ENCODE results near the gene BEST1. TPM values are rescaled to one million over a fixed set of nuclear protein-coding genes. Genes with fewer than 3 reads are reported as not detected.
A peak's percentile ranks its signal among the peaks of the same experiment; 100 is the strongest.

The BEST1 gene
- total and polyA plus RNA-seq, 5 donors, result 2.9 to 4.6 (median 3.4) TPM

DNA sequence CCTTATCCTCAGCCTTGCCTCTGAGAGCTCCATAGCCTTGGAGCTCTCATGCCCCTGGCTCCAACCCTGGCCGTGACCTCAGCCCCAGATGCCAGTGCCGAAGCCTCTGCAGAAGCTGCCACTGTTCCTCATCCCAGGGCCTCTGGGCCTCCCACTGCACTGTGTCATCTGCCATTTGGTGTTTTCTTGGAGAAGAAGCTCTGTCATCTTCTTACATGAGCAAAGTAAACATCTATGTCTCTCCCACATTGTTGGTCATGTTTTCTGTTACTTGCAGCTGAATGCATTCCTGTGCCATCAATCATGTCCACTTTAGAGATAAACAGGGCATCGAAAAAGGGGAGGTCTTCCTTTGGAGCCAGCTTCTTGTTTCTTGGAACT is 62.3 kb downstream of the BEST1 start:
- H3K4me1 ChIP-seq (ENCODE audit: control insufficient read depth, insufficient read depth, low read length), result no peaks in the 10 kb centered on the region
- H3K27ac ChIP-seq (ENCODE audit: low read length), result no peak overlapping the region
- ATAC-seq, result no peak
- 80% methylated on average over 3 of the region's 3 CpGs for WGBS
- no peaks in the 10 kb centered on the region for H3K27me3 ChIP-seq (ENCODE audit: control insufficient read depth, insufficient read depth)
- no peak for DNase-seq
- intact Hi-C loops (cut with DNase I), result no loop called here
- no peaks in the 10 kb centered on the region for H3K9me3 ChIP-seq (ENCODE audit: control insufficient read depth, low read length)
- no peak overlapping the region for H3K4me3 ChIP-seq (ENCODE audit: low read length)

DNA sequence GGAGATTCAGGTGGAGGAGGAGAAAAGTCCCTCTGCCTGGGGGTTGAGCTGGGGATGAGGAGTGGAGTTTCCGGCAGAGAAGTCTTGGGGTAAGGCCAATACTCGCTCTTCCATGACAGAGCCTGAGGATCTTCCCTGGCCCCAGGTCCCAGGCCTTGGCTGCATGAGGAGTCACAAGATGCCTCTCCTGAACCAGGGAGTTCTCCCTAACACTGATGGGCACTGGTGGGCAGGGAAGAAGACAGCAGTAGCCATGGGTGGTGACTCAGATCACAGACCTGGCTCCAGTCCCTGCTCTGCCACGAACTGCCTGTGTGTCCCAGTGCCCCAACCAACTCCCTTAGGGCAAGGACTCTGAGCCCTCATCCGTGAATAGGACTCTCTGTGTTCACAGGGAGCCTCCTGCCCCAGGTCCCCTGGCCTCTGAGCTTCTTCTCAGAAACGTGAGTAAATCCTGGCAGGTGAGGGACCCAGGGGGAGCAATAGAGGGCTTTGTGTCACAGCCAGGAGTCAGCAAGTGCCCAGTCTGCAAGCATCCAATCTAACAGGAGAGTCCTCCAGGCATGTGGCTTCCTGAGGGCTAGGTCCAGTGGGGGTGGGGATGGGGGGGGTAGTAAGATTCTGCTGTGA is 62.8 kb downstream of the BEST1 start:
- no peaks in the 10 kb centered on the region for H3K9me3 ChIP-seq (ENCODE audit: control insufficient read depth, low read length)
- H3K4me1 ChIP-seq (ENCODE audit: control insufficient read depth, insufficient read depth, low read length), result no peaks in the 10 kb centered on the region
- no peak for DNase-seq
- 77% methylated on average over 5 of the region's 5 CpGs for WGBS
- intact Hi-C loops (cut with DNase I), result no loop called here
- no peak overlapping the region for H3K4me3 ChIP-seq (ENCODE audit: low read length)
- no peaks in the 10 kb centered on the region for H3K27me3 ChIP-seq (ENCODE audit: control insufficient read depth, insufficient read depth)
- H3K27ac ChIP-seq (ENCODE audit: low read length), result no peak overlapping the region
- ATAC-seq, result peak in 1 of 2 donors; percentile 32

Other genes starting within 250 kb of the BEST1 start
- gene MYRF, start 197.7 kb upstream of the BEST1 start, total RNA-seq, result 1 to 10 TPM in 3 of 4 donors, under 1 TPM in 1; 0.62 to 1.9 (median 1.4) TPM
- gene MYRF, start 197.7 kb upstream of the BEST1 start, polyA plus RNA-seq, result 0.70 TPM
- gene TMEM258, start 157.8 kb upstream of the BEST1 start, total RNA-seq, result 100 to 1,000 TPM; 107 to 113 (median 111) TPM
- 170 TPM for gene TMEM258, start 157.8 kb upstream of the BEST1 start, polyA plus RNA-seq
- gene FEN1, start 157.4 kb upstream of the BEST1 start, total RNA-seq, result 1 to 10 TPM; 4.6 to 5.4 (median 5.1) TPM
- gene FEN1, start 157.4 kb upstream of the BEST1 start, polyA plus RNA-seq, result 4.6 TPM
- gene FADS1, start 133.3 kb upstream of the BEST1 start, total RNA-seq, result 10 to 100 TPM; 41.3 to 45.7 (median 43.3) TPM
- 27.6 TPM for gene FADS1, start 133.3 kb upstream of the BEST1 start, polyA plus RNA-seq
- gene FADS2, start 122.1 kb upstream of the BEST1 start, total RNA-seq, result 10 to 100 TPM; 16.4 to 38.1 (median 31.1) TPM
- 30.6 TPM for gene FADS2, start 122.1 kb upstream of the BEST1 start, polyA plus RNA-seq
- gene FADS3, start 58.8 kb upstream of the BEST1 start, total RNA-seq, result 10 to 100 TPM; 37.5 to 50.1 (median 42.5) TPM
- 43.1 TPM for gene FADS3, start 58.8 kb upstream of the BEST1 start, polyA plus RNA-seq
- 10 to 100 TPM; 12.0 to 18.9 (median 14.9) TPM for gene RAB3IL1, start 32.8 kb upstream of the BEST1 start, total RNA-seq
- gene RAB3IL1, start 32.8 kb upstream of the BEST1 start, polyA plus RNA-seq, result 9.7 TPM
- gene FTH1, start 17.3 kb downstream of the BEST1 start, total RNA-seq, result 1,000 to 10,000 TPM; 2,632 to 3,447 (median 3,097) TPM
- gene FTH1, start 17.3 kb downstream of the BEST1 start, polyA plus RNA-seq, result 3,090 TPM
- gene INCENP, start 173.7 kb downstream of the BEST1 start, total RNA-seq, result 10 to 100 TPM; 15.1 to 24.4 (median 19.7) TPM
- 3.6 TPM for gene INCENP, start 173.7 kb downstream of the BEST1 start, polyA plus RNA-seq
- not detected for gene SCGB1D1, start 239.9 kb downstream of the BEST1 start, total RNA-seq
- gene SCGB1D1, start 239.9 kb downstream of the BEST1 start, polyA plus RNA-seq, result not detected

All from right cardiac atrium (tissue), 5 donors.